Stimulated activated CD8-positive, alpha-beta memory T cell treated with anti-CD3 and anti-CD28 coated beads, Interleukin-7, amount 100 ng/mL, for 1 hour (primary cell): ENCODE results near the gene TRAK1.
"Not testable (repeated sequence)": the region's sequence is repeated elsewhere in the genome, so short reads cannot be mapped to it uniquely, and the experiment has no call there.

Source experiments
- DNase-seq, 2 donors: peaks; one replicate each; pipeline ENCODE4 v3.0.0-alpha.2; 2020; ENCODE audit warnings: low read depth in 2 of 2

Gene TRAK1

DNA sequence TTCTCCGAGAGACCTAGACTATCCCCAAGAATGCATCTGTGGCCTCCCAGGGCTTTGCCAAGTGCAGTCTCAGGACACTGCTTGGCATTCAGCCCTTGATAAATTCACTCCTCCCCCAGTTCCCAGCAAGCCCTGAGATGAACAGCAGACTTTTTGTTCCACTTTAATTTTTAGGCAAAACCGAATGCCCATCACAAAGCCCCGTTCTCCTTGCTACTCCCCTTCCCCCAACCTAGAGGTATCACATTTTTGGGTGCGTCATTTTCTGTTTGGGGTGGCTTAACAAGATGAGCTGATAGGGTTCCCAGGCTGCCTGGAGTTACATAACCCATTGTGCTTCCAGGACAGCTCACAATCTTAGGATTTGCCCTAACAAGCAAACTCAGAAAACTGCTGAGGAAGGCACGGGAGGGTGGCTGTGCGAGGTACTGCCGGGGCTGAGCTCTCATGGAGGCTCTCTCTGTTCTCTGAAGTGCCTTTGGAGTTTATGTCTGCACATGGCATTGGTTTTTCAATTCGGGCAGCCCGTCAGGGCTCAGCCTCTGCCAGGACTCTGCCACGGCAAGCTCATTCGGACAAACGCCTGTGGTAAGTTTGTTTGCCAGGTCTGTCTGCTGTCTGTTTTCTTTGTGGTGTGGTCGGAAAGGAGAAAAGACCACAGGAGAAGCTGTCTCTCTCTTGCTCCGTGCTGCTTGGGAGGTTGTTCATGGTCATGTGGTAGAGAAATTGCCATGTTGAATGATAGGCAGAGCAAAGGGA is at the start of gene TRAK1:
TRAK1 (plus strand) TSS at position 385 of the 759 bp plus-strand sequence; CDS start at position 498, 113 bp downstream.
- no peak for DNase-seq

GRCh38 chr3:42042747-42043098 is 48.4 kb upstream of the TRAK1 start:
- no peak for DNase-seq

- DNase-seq: no peak
Measured at GRCh38 chr3:42043099-42043813, 47.9 kb upstream of the TRAK1 start.

DNA sequence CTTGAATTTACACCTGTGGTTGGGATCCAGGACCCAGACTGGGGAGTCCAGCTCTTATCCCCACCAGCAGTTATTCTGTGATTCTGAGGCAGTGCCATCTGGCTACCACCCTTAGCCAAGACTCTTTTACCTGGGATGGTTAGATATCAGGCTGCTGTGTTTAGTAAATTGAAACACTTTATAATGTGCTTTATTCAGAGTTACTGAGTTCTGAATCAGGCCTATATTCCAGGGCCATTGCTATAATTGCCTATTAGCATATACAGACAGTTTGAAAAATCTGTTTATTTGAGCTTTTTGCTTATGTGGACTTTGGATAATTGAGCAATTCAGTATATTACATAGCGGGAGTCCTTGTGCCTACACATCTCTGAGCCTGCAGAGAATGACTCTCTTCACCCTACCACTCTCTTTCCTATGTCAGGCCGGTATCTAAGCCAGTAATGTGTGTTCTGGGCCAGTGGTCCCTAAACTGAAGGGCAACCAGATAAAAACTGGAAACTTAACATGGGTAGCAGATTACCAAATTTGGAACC is 45.4 kb upstream of the TRAK1 start:
- no peak for DNase-seq

GRCh38 chr3:42048526-42048925 is 42.6 kb upstream of the TRAK1 start:
- not testable (repeated sequence) for DNase-seq

DNA sequence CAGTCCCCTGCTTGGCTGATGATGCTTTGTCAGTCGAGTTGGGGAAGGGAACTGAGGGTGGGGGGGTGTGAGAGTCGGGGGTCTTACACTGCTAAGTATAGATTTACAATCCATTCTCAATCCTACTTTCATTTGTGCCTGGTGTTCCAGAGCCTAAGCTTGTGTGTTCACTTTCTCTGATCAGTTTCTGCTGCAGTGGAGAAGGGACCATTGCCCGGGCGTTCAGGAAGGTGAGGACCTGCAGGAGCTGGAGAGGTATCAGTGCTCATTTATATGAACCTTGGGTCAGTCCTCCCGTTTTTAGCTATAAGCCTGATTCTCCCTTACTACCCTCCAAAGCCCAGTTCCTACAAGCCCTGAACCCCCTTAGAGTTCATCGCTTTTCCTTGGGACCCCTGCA is 41.0 kb upstream of the TRAK1 start:
- DNase-seq: no peak

DNA sequence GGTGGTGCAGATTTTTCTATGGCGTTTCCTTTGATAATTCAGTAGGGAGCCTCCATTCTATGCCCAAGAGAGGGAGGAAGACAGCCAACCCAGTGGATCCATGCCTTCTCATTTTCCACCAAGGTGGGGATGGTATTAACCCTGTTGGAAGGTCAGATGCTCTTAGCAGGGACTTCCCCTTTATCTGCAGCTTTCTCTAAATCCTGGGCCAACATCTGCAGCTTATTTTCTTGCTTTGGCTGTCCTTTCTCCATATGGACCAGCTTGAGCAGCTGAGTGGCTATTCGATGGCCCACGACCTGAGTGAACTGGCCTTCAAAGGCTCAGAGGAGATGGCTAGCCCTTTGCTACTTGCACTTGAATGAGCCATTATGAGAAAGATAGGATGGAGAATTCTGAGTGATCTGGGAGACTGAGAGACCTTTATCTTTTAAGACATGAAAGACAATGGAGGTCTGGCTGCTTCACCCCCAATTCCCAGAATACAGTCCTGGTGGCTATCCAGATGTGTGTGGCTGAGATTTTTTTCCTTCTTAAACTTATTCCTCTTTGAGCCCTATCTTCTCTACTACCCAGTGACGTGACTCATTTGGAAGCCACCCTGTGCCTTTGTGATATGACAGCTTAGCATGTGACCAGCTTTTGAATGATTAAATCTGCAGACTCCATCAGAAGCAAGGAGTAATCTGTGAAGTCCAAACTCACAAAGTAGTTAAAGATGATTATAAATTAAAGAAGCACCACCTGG is 39.6 kb upstream of the TRAK1 start:
- DNase-seq: no peak

- DNase-seq: no peak
Measured at GRCh38 chr3:42052132-42052483, 39.0 kb upstream of the TRAK1 start.

- DNase-seq: no peak
Measured at GRCh38 chr3:42052484-42053351, 38.4 kb upstream of the TRAK1 start.

GRCh38 chr3:42053476-42053875 is 37.7 kb upstream of the TRAK1 start:
- no peak for DNase-seq

GRCh38 chr3:42055291-42055690 is 35.9 kb upstream of the TRAK1 start:
- no peak for DNase-seq

DNA sequence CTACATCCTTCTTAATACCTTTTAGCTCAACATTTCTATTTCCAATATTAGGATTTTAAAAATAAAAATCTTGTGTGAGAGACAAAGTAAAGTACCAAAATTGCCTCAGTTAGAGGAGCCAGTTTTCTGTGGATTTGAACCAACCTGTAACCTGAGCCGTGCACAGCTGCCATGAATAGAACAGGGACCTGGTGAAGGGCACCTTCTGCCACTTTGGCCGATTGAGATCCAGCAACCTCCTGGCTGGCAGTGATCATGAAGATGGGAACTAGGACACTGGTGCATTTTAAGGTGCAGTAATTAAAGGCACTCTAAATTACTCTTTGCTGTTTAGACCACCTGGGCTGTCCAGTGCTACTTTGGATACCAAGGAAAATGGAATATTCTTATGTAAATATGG is 34.3 kb upstream of the TRAK1 start:
- DNase-seq: no peak

GRCh38 chr3:42057561-42058211 is 33.5 kb upstream of the TRAK1 start:
- no peak for DNase-seq

GRCh38 chr3:42061025-42061712 is 30.0 kb upstream of the TRAK1 start:
- DNase-seq: no peak

DNA sequence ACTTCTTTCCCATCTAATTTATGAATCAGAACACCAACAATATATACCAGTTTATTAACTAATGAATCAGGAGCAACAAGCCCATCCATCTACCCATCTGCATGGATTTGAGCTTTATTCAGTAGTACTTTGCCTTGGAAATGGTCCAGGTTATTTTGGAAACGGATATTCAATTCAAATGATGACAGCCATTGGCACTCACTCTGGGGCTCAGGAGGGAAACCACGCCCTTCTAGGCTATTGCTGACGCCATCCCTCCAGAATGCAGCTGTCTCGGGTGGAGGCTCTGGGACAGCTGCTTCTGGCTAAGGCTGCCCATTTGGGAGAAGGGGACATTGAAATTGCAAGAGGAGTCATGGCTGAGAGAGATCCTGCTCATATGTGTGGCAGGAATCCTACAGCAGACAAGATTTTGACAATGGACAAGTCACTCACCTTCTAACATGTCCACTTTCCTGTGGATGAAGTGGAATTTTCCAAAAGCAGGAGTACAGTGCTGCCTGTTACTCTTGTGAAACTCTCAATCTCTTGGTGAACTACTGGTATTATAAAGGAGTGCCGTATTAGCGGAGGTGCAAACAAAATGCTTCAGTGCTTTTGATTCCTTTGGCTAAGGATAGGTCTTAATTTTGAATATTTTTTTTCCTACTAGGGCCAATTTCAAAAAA is 29.3 kb upstream of the TRAK1 start:
- no peak for DNase-seq

DNA sequence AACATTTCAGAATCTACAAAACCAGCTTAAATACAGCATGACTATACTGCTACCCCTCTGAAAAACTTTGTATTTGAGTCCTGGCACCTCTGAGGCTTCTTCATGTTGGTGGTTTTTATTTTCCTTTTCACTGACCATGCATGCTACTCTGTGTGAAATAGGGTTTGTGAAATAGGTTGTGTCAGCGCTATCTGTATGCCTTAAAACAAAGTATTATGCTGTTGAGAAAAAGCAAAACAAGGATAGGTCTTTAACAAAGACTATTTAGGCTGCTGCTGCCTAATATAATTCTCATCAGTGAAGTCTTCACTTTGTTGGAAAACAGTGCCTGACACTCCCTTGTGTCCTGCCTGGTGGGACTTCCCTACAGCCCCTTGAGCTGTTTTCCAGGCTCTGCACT is 28.7 kb upstream of the TRAK1 start:
- DNase-seq: no peak

DNA sequence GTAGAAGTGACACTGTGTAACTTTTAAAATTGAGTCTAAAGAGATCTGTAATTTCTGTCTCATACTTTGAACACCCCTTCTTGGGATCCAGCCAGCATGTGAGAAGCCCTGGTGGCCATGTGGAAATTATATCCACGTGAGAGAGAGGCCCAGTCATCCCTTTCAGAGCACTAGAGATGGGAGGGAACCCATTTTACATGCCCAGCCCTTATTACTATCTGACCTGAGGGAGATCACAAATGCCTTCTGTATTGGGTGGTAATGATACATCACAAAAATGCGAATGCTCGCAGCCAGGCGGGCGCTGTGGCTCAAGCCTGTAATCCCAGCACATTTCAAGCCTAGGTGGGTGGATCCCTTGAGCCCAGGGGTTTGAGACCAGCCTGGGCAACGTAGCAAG is 27.3 kb upstream of the TRAK1 start:
- DNase-seq: no peak

DNA sequence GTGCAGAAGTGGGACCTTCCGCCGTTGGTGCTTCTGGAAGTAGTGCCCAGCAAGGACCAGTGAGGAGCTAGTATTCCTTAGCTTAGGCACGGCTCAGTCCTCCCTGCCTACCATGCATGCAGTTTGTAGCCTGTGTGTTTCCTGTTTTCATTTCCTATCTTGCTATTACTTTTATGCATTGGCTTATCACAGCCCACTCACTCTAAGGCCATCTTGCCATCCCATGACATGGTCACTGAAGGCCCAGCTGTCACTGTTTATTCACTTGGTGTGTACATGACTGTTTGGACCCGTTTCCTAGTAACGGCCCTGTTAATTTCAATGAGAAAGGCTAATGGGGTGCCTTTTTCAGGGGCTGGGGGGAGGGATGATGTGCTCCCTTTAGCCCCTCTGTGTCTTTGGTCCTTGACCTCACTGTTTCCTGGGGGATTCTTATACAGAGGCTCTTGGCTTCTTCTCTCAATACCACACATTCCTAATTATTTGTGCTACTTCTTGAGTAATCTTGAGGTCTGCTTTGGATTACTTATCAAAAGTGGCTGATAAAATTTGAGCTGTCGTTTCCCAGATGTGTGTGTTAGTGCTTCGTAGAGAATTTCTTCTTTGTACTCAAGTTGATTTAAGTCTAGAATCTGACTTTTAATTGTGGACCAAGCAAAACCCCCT is 24.5 kb upstream of the TRAK1 start:
- DNase-seq: no peak

DNA sequence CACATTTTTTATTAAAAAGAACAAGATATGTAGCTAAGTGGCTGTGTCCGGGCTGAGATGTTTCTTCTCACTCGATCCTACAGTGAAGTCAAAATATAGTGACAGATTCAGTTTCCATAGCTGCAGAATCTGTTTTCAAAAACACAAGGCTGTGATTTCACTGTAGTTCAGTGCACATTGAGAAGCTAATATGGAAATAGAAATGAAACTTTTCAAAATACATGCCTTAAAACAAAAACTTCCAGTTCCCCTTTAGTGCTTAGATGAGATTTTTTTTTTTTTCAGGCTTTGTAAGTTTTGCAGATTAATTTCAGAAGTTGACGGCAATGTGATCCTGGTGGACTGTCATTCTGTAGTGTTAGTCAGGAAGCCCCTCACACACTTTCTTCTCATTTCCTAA is 23.8 kb upstream of the TRAK1 start:
- no peak for DNase-seq
